CD4-positive, alpha-beta T cell treated with Interleukin-4 for 1 hour (primary cell): ENCODE measurements around the gene REC8.
"Not testable (repeated sequence)": the region's sequence is repeated elsewhere in the genome, so short reads cannot be mapped to it uniquely, and the experiment has no call there.

Source experiments
- DNase-seq, 2 donors: peaks; one replicate each; pipeline ENCODE4 v3.0.0-alpha.2; 2020 to 2022

REC8 gene

GRCh38 chr14:24185741-24186140 is 13.9 kb downstream of the REC8 start:
- DNase-seq, result no peak

GRCh38 chr14:24186831-24187538 is 15.1 kb downstream of the REC8 start:
- DNase-seq, result no peak

- no peak for DNase-seq
These were observed 15.6 kb downstream of the REC8 start for GRCh38 chr14:24187539-24187915.

GRCh38 chr14:24188251-24189058 is 16.6 kb downstream of the REC8 start, which contains the start of gene IPO4:
IPO4 (minus strand) TSS chr14:24188816; CDS start chr14:24188787, 29 bp downstream.
- peak; percentile 97 for DNase-seq

GRCh38 chr14:24189059-24189375 is 17.1 kb downstream of the REC8 start:
- DNase-seq, result no peak

GRCh38 chr14:24189460-24189859 is 17.6 kb downstream of the REC8 start:
- no peak for DNase-seq

- DNase-seq, result no peak
These were observed 18.5 kb downstream of the REC8 start for GRCh38 chr14:24190416-24190815.

GRCh38 chr14:24192933-24193332 is 21.1 kb downstream of the REC8 start:
- DNase-seq, result no peak

GRCh38 chr14:24194186-24194872 is 22.4 kb downstream of the REC8 start:
- no peak for DNase-seq

- no peak for DNase-seq
These were observed 22.9 kb downstream of the REC8 start for GRCh38 chr14:24194873-24195185.

GRCh38 chr14:24195186-24196070 is 23.5 kb downstream of the REC8 start, which contains the start of gene TM9SF1:
TM9SF1 (minus strand) TSS chr14:24195441; CDS start chr14:24195019, 422 bp downstream.
- peak; percentile 92 to 93 for DNase-seq

GRCh38 chr14:24196071-24197055 is 24.5 kb downstream of the REC8 start:
- DNase-seq, result no peak

GRCh38 chr14:24197056-24197450 is 25.2 kb downstream of the REC8 start:
- no peak for DNase-seq

- no peak for DNase-seq
These were observed 27.1 kb downstream of the REC8 start for GRCh38 chr14:24198814-24199524.

- not testable (repeated sequence) for DNase-seq
These were observed 30.7 kb downstream of the REC8 start for GRCh38 chr14:24202538-24202937.

- not testable (repeated sequence) for DNase-seq
These were observed 31.5 kb downstream of the REC8 start for GRCh38 chr14:24203249-24203886.

GRCh38 chr14:24204163-24205146 is 32.6 kb downstream of the REC8 start:
- DNase-seq, result no peak

GRCh38 chr14:24206260-24207103 is 34.6 kb downstream of the REC8 start:
- no peak for DNase-seq
